Liver (tissue), 9 donors: ENCODE measurements around the gene CRMP1. TPM values are rescaled to one million over a fixed set of nuclear protein-coding genes. Genes with fewer than 3 reads are reported as not detected.

ENCODE experiments used
- DNase-seq: peaks from one replicate; pipeline ENCODE4 v3.0.0-alpha.2; 2017; ENCODE audit warnings: low spot score
- H3K27ac ChIP-seq, 2 donors: one replicate each; pipeline ENCODE4 v1.7.0; 2013; ENCODE audit warnings: inconsistent platforms in 2 of 2, low read length in 2 of 2, control low read depth in 1 of 2, low read depth in 1 of 2, mild to moderate bottlenecking in 1 of 2
- H3K27me3 ChIP-seq, 4 donors: one replicate each; pipeline versions ENCODE4 v1.6.1 to v1.7.0; 2013; ENCODE audit warnings: low read length in 3 of 4, inconsistent platforms in 1 of 4, mild to moderate bottlenecking in 1 of 4, moderate library complexity in 1 of 4; ENCODE audit not compliant: control insufficient read depth in 4 of 4, insufficient read depth in 4 of 4
- H3K36me3 ChIP-seq, 4 donors: one replicate each; pipeline versions ENCODE4 v1.6.1 to v1.7.0; 2013; ENCODE audit warnings: low read length in 3 of 4, mild to moderate bottlenecking in 3 of 4, low read depth in 1 of 4, moderate library complexity in 1 of 4; ENCODE audit not compliant: control insufficient read depth in 4 of 4, insufficient read depth in 3 of 4
- H3K4me1 ChIP-seq, 4 donors: one replicate each; pipeline versions ENCODE4 v1.6.1 to v1.7.0; 2013; ENCODE audit warnings: low read length in 3 of 4, mild to moderate bottlenecking in 3 of 4, moderate library complexity in 1 of 4; ENCODE audit not compliant: control insufficient read depth in 4 of 4, insufficient read depth in 4 of 4
- H3K4me3 ChIP-seq, 3 donors: one replicate each; pipeline versions ENCODE4 v1.6.1 to v1.7.0; 2013; ENCODE audit warnings: low read length in 3 of 3, control low read depth in 1 of 3, low read depth in 1 of 3, mild to moderate bottlenecking in 1 of 3
- H3K9ac ChIP-seq, 2 donors: one replicate each; pipeline ENCODE4 v1.7.0; 2013; ENCODE audit warnings: low read length in 2 of 2, mild to moderate bottlenecking in 2 of 2, moderate library complexity in 2 of 2, control low read depth in 1 of 2, low read depth in 1 of 2
- H3K9me3 ChIP-seq, 4 donors: one replicate each; pipeline versions ENCODE4 v1.6.1 to v1.7.0; 2013; ENCODE audit warnings: low read length in 3 of 4; ENCODE audit not compliant: control insufficient read depth in 4 of 4
- EGR1 ChIP-seq, 2 donors: IDR thresholded peaks; 2 replicates each; pipeline ENCODE4 v1.6.1; 2016 to 2018; ENCODE audit warnings: antibody characterized with exemption in 2 of 2, low read depth in 2 of 2
- FOXA2 ChIP-seq: IDR thresholded peaks from 2 replicates; pipeline ENCODE4 v1.6.1; 2016; ENCODE audit warnings: antibody characterized with exemption
- HNF4A ChIP-seq, 2 donors: conservative IDR thresholded peaks; 2 replicates each; pipeline ENCODE4 v1.6.1; 2016; ENCODE audit warnings: antibody characterized with exemption in 2 of 2, mild to moderate bottlenecking in 2 of 2
- JUND ChIP-seq, 2 donors: IDR thresholded peaks; 2 replicates each; pipeline ENCODE4 v1.6.1; 2016; ENCODE audit warnings: antibody characterized with exemption in 2 of 2
- MAX ChIP-seq: IDR thresholded peaks from 2 replicates; pipeline ENCODE4 v1.6.1; 2016; ENCODE audit warnings: antibody characterized with exemption
- RXRA ChIP-seq, 2 donors: IDR thresholded peaks; 2 replicates each; pipeline ENCODE4 v1.6.1; 2017 to 2018; ENCODE audit warnings: antibody characterized with exemption in 2 of 2, mild to moderate bottlenecking in 1 of 2
- SP1 ChIP-seq: IDR thresholded peaks from 2 replicates; pipeline ENCODE4 v1.6.1; 2018; ENCODE audit warnings: antibody characterized with exemption, mild to moderate bottlenecking
- TAF1 ChIP-seq: conservative IDR thresholded peaks from 2 replicates; pipeline ENCODE4 v1.6.1; 2016; ENCODE audit warnings: antibody characterized with exemption, mild to moderate bottlenecking
- WGBS: extraction: QIAGEN DNeasy Blood & Tissue Kit; methylation state at CpG from one replicate; pipeline ENCODE4 v1.1.7; 2013; 5-methylcytosine and 5-hydroxymethylcytosine counted together
- polyA plus RNA-seq, 2 donors: library from polyadenylated mRNA; stranded (reverse) in 1 of 2; unstranded in 1 of 2; fragments of 200-250 nt in 1 of 2; fragments of >200 nt in 1 of 2; fragmentation: Nextera tagmentation in 1 of 2; extraction: Ambion mirVana in 1 of 2; gene quantifications; one replicate each; pipeline versions ENCODE4 v1.2.1 to v1.2.3, GENCODE V29; 2013 to 2015
- total RNA-seq, 2 donors: library from RNA; depleted of rRNA; stranded (reverse); fragments of >200 nt; gene quantifications; one replicate each; pipeline ENCODE4 v1.2.3, GENCODE V29; 2014
- TF ChIP-seq, protein P1 (sequence below): IDR thresholded peaks from 2 replicates; pipeline ENCODE4 v1.6.1; 2016; ENCODE audit warnings: antibody characterized with exemption
- TF ChIP-seq, protein P2 (sequence below): fragments of 150-350 bp; IDR thresholded peaks from 2 replicates; pipeline ENCODE4 v1.5.1; 2017; ENCODE audit warnings: improper control_type of control experiment, low read depth, low read length; ENCODE audit not compliant: missing input control
- TF ChIP-seq, protein P3 (sequence below): IDR thresholded peaks from 2 replicates; pipeline ENCODE4 v1.6.1; 2016; ENCODE audit warnings: antibody characterized with exemption, mild to moderate bottlenecking
- donor health status: healthy.
- donor health status: healthy.
- donor health status: healthy.
- donor health status: healthy.
- donor health status: healthy.

CRMP1 gene
- total and polyA plus RNA-seq, 4 donors: 0.06 to 0.42 (median 0.12) TPM

DNA sequence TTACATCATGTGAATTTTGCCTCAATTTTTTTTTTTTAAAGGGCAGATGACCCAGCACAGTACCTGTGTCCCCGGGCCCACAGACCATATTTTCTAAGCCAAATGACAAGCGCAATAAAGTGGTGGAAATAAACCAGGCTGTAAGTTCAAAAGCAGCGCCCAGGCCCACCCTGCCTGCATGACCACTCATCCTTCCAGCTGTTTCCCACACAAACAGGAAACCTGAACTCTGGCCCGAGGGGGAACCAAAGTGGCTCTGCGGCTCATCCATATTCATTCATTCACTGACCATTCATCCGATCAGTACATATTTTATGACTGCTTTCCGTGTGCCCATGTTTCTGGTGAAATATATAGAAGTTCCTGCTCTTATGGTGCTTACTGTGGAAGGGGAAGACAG, 33.7 kb upstream of the CRMP1 start:
- H3K9ac ChIP-seq: no peak overlapping the region

GRCh38 chr4:5925419-5926200, 32.7 kb upstream of the CRMP1 start:
- 72% methylated on average over 16 of the region's 16 CpGs for WGBS
- H3K27me3 ChIP-seq: peaks cover 0 to 2% (median 0%) of the 10 kb centered on the region in 4 donors
- no peaks in the 10 kb centered on the region for H3K4me1 ChIP-seq
- no peak for TF ChIP-seq TAF1
- TF ChIP-seq, protein P1, sequence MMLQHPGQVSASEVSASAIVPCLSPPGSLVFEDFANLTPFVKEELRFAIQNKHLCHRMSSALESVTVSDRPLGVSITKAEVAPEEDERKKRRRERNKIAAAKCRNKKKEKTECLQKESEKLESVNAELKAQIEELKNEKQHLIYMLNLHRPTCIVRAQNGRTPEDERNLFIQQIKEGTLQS: no peak
- TF ChIP-seq HNF4A (conservative IDR thresholded peaks at IDR 0.05): no peak
- TF ChIP-seq RXRA (IDR thresholded peaks at IDR 0.05): no peak
- TF ChIP-seq, protein P2, sequence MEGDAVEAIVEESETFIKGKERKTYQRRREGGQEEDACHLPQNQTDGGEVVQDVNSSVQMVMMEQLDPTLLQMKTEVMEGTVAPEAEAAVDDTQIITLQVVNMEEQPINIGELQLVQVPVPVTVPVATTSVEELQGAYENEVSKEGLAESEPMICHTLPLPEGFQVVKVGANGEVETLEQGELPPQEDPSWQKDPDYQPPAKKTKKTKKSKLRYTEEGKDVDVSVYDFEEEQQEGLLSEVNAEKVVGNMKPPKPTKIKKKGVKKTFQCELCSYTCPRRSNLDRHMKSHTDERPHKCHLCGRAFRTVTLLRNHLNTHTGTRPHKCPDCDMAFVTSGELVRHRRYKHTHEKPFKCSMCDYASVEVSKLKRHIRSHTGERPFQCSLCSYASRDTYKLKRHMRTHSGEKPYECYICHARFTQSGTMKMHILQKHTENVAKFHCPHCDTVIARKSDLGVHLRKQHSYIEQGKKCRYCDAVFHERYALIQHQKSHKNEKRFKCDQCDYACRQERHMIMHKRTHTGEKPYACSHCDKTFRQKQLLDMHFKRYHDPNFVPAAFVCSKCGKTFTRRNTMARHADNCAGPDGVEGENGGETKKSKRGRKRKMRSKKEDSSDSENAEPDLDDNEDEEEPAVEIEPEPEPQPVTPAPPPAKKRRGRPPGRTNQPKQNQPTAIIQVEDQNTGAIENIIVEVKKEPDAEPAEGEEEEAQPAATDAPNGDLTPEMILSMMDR: no peak
- TF ChIP-seq, protein P3, sequence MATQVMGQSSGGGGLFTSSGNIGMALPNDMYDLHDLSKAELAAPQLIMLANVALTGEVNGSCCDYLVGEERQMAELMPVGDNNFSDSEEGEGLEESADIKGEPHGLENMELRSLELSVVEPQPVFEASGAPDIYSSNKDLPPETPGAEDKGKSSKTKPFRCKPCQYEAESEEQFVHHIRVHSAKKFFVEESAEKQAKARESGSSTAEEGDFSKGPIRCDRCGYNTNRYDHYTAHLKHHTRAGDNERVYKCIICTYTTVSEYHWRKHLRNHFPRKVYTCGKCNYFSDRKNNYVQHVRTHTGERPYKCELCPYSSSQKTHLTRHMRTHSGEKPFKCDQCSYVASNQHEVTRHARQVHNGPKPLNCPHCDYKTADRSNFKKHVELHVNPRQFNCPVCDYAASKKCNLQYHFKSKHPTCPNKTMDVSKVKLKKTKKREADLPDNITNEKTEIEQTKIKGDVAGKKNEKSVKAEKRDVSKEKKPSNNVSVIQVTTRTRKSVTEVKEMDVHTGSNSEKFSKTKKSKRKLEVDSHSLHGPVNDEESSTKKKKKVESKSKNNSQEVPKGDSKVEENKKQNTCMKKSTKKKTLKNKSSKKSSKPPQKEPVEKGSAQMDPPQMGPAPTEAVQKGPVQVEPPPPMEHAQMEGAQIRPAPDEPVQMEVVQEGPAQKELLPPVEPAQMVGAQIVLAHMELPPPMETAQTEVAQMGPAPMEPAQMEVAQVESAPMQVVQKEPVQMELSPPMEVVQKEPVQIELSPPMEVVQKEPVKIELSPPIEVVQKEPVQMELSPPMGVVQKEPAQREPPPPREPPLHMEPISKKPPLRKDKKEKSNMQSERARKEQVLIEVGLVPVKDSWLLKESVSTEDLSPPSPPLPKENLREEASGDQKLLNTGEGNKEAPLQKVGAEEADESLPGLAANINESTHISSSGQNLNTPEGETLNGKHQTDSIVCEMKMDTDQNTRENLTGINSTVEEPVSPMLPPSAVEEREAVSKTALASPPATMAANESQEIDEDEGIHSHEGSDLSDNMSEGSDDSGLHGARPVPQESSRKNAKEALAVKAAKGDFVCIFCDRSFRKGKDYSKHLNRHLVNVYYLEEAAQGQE: no peak
- TF ChIP-seq EGR1 (IDR thresholded peaks at IDR 0.05; ENCODE audit: low read depth in 2 of 2): no peak
- no peak for TF ChIP-seq SP1
- TF ChIP-seq FOXA2: no peak
- no peak for TF ChIP-seq JUND (IDR thresholded peaks at IDR 0.05)
- no peak for DNase-seq
- H3K27ac ChIP-seq: no peak overlapping the region
- no peaks in the 10 kb centered on the region for H3K36me3 ChIP-seq
- no peak overlapping the region for H3K9ac ChIP-seq
- H3K9me3 ChIP-seq: no peaks in the 10 kb centered on the region
- H3K4me3 ChIP-seq: no peak overlapping the region

More for the DNA sequence above, 33.7 kb upstream of the CRMP1 start:
- H3K36me3 ChIP-seq: no peaks in the 10 kb centered on the region
- no peaks in the 10 kb centered on the region for H3K9me3 ChIP-seq
- H3K27ac ChIP-seq: no peak overlapping the region
- TF ChIP-seq, protein P2: no peak
- TF ChIP-seq MAX (no peak), HNF4A (conservative IDR thresholded peaks at IDR 0.05) (no peak), TAF1 (no peak), SP1 (no peak), RXRA (IDR thresholded peaks at IDR 0.05) (no peak), JUND (IDR thresholded peaks at IDR 0.05) (no peak)
- TF ChIP-seq, protein P3: no peak
- H3K27me3 ChIP-seq: peaks cover 0 to 2% (median 0%) of the 10 kb centered on the region in 4 donors
- 68% methylated on average over 7 of the region's 7 CpGs for WGBS
- H3K4me1 ChIP-seq: no peaks in the 10 kb centered on the region
- H3K4me3 ChIP-seq: no peak overlapping the region
- no peak for DNase-seq
